Transverse colon (tissue), 3 donors: ENCODE data around the gene EPB41L4B.

Source experiments
- EP300 ChIP-seq: sonication (generic); formaldehyde crosslinking; IDR thresholded peaks from one replicate; pipeline ENCODE4 v1.6.1; 2017; ENCODE audit warnings: antibody characterized with exemption, low read depth
- POLR2A ChIP-seq: fragments of 450-650 bp; IDR thresholded peaks from one replicate; pipeline ENCODE4 v1.6.1; 2016; ENCODE audit warnings: antibody characterized with exemption, mild to moderate bottlenecking, moderate library complexity
- TF ChIP-seq, protein P1 (sequence below), 5 experiments: fragments of 200-600 bp in 3 of 5; fragments of 450-650 bp in 2 of 5; sonication (generic) in 3 of 5; IDR thresholded peaks; 1 replicate in 2 of 5; 2 replicates in 3 of 5; pipeline ENCODE4 v1.5.1; 2016 to 2017; ENCODE audit warnings: antibody characterized with exemption in 5 of 5, inconsistent platforms in 3 of 5, mild to moderate bottlenecking in 2 of 5, moderate library complexity in 1 of 5

DNA sequence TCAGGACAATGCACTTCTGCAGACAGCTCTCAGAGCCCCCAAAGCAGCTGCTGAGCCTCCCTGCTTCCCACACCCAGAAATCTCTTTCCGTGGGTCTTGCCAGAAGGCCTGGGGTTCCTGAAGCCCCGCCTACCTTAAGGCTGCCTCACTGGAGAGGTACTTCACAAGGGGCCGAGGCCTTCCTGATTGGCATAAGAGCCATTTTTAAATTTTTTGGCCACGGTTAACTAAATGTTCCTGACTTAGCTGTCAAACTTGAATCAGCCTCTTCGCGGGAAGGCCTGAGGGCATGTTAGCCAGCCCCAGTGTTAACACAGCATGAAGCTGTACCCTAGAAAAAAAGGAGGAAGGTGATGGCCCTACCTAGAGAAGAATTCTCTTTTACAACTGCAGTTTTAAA lies 20.7 kb upstream of the EPB41L4B start:
- TF ChIP-seq POLR2A (no peak), EP300 (no peak)
- TF ChIP-seq, protein P1, sequence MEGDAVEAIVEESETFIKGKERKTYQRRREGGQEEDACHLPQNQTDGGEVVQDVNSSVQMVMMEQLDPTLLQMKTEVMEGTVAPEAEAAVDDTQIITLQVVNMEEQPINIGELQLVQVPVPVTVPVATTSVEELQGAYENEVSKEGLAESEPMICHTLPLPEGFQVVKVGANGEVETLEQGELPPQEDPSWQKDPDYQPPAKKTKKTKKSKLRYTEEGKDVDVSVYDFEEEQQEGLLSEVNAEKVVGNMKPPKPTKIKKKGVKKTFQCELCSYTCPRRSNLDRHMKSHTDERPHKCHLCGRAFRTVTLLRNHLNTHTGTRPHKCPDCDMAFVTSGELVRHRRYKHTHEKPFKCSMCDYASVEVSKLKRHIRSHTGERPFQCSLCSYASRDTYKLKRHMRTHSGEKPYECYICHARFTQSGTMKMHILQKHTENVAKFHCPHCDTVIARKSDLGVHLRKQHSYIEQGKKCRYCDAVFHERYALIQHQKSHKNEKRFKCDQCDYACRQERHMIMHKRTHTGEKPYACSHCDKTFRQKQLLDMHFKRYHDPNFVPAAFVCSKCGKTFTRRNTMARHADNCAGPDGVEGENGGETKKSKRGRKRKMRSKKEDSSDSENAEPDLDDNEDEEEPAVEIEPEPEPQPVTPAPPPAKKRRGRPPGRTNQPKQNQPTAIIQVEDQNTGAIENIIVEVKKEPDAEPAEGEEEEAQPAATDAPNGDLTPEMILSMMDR (IDR thresholded peaks at IDR 0.05), result no peak
